Progenitor cell of endocrine pancreas (in vitro differentiated cells): ENCODE data around the gene ATCAY. TPM values are rescaled to one million over a fixed set of nuclear protein-coding genes. Genes with fewer than 3 reads are reported as not detected.

ENCODE experiments used
- DNase-seq: peaks from one replicate; pipeline ENCODE4 v3.0.0; 2021; ENCODE audit warnings: low spot score; ENCODE audit not compliant: unreplicated experiment
- H3K27ac Mint-ChIP-seq: 2 replicates; pipeline ENCODE4 v1.8.0; 2021; ENCODE audit warnings: mild to moderate bottlenecking, moderate library complexity, mixed read lengths
- H3K27me3 Mint-ChIP-seq: 2 replicates; pipeline ENCODE4 v1.8.0; 2021; ENCODE audit warnings: mixed read lengths
- H3K36me3 Mint-ChIP-seq: 2 replicates; pipeline ENCODE4 v1.8.0; 2022; ENCODE audit warnings: mixed read lengths; ENCODE audit not compliant: insufficient read depth
- H3K4me1 Mint-ChIP-seq: 2 replicates; pipeline ENCODE4 v1.8.0; 2021; ENCODE audit warnings: low read depth, mixed read lengths
- H3K4me3 Mint-ChIP-seq: 2 replicates; pipeline ENCODE4 v1.8.0; 2021; ENCODE audit warnings: low read depth, mild to moderate bottlenecking, moderate library complexity, mixed read lengths
- H3K9me3 Mint-ChIP-seq: 2 replicates; pipeline ENCODE4 v1.8.0; 2021; ENCODE audit warnings: low read depth, mixed read lengths
- CTCF ChIP-seq: fragments of 200-600 bp; sonication (generic); IDR thresholded peaks from one replicate; pipeline ENCODE4 v1.5.0; 2021; ENCODE audit warnings: antibody characterized with exemption, mild to moderate bottlenecking; ENCODE audit not compliant: unreplicated experiment
- total RNA-seq: library from RNA; stranded (reverse); gene quantifications from 2 replicates; pipeline ENCODE4 v1.2.1, GENCODE V29; 2021

Gene ATCAY
- total RNA-seq, 1 donor from 2014 or later: 0.43 TPM

- no peaks in the 10 kb centered on the region for H3K9me3 Mint-ChIP-seq
- H3K4me1 Mint-ChIP-seq: no peaks in the 10 kb centered on the region
- no peak overlapping the region for H3K4me3 Mint-ChIP-seq
- H3K27me3 Mint-ChIP-seq: peaks cover 3% of the 10 kb centered on the region
- no peaks in the 10 kb centered on the region for H3K36me3 Mint-ChIP-seq
- TF ChIP-seq CTCF: no peak
- H3K27ac Mint-ChIP-seq: no peak overlapping the region
- DNase-seq: no peak
Measured at GRCh38 chr19:3904233-3904632, 23.7 kb downstream of the ATCAY start.

- DNase-seq: no peak
- no peaks in the 10 kb centered on the region for H3K9me3 Mint-ChIP-seq
- no peaks in the 10 kb centered on the region for H3K27me3 Mint-ChIP-seq
- no peaks in the 10 kb centered on the region for H3K36me3 Mint-ChIP-seq
- no peak for TF ChIP-seq CTCF
- H3K27ac Mint-ChIP-seq: no peak overlapping the region
- no peak overlapping the region for H3K4me3 Mint-ChIP-seq
- no peaks in the 10 kb centered on the region for H3K4me1 Mint-ChIP-seq
Measured at GRCh38 chr19:3907626-3908265, 27.3 kb downstream of the ATCAY start.

GRCh38 chr19:3908266-3909054, 28.0 kb downstream of the ATCAY start:
- no peak for DNase-seq
- no peak overlapping the region for H3K4me3 Mint-ChIP-seq
- H3K4me1 Mint-ChIP-seq: no peaks in the 10 kb centered on the region
- no peaks in the 10 kb centered on the region for H3K9me3 Mint-ChIP-seq
- H3K27ac Mint-ChIP-seq: no peak overlapping the region
- TF ChIP-seq CTCF: no peak
- H3K27me3 Mint-ChIP-seq: no peaks in the 10 kb centered on the region
- H3K36me3 Mint-ChIP-seq: no peaks in the 10 kb centered on the region

- Mint-ChIP-seq H3K9me3 (no peaks in the 10 kb centered on the region), H3K27me3 (no peaks in the 10 kb centered on the region), H3K27ac (no peak overlapping the region), H3K4me3 (no peak overlapping the region), H3K36me3 (no peaks in the 10 kb centered on the region), H3K4me1 (no peaks in the 10 kb centered on the region)
- TF ChIP-seq CTCF: no peak
- DNase-seq: no peak
Measured at GRCh38 chr19:3910105-3910504, 29.6 kb downstream of the ATCAY start.

GRCh38 chr19:3914199-3914598, 33.7 kb downstream of the ATCAY start:
- H3K27me3 Mint-ChIP-seq: no peaks in the 10 kb centered on the region
- no peak for TF ChIP-seq CTCF
- no peaks in the 10 kb centered on the region for H3K36me3 Mint-ChIP-seq

More at GRCh38 chr19:3914199-3914598, 33.7 kb downstream of the ATCAY start:
- no peak overlapping the region for H3K27ac Mint-ChIP-seq
- H3K4me3 Mint-ChIP-seq: no peak overlapping the region
- no peaks in the 10 kb centered on the region for H3K4me1 Mint-ChIP-seq
- DNase-seq: no peak
- H3K9me3 Mint-ChIP-seq: no peaks in the 10 kb centered on the region
